ENCODE results near the gene TRIM8. TPM values are rescaled to one million over a fixed set of nuclear protein-coding genes. Genes with fewer than 3 reads are reported as not detected.

The TRIM8 gene
- total and polyA plus RNA-seq, 2 of the 8 experiments (the other 6 are each of a cell fraction or from before 2014, with no cell fraction given) = 24.9 to 38.8 TPM

- no peak for TF ChIP-seq CHD7 (IDR thresholded peaks at IDR 0.05; ENCODE audit: insufficient replicate concordance, low read length)
- no peak for TF ChIP-seq TBP (IDR thresholded peaks at IDR 0.05; ENCODE audit: low read depth, low read length)
- no peak for TF ChIP-seq CHD1 (IDR thresholded peaks at IDR 0.05; ENCODE audit: low read depth, low read length)
- TF ChIP-seq CBX5 (IDR thresholded peaks at IDR 0.05; ENCODE audit: low read depth, low read length) = no peak
- no peak for TF ChIP-seq POLR2A (IDR thresholded peaks at IDR 0.05; ENCODE audit: control extremely low read depth in 1 of 2, low read depth in 2 of 2, low read length in 2 of 2)
- no peak for TF ChIP-seq NRF1 (IDR thresholded peaks at IDR 0.05; ENCODE audit: low read depth, low read length)
- no peak for TF ChIP-seq CHD2 (IDR thresholded peaks at IDR 0.05; ENCODE audit: low read length)
- TF ChIP-seq ASH2L (IDR thresholded peaks at IDR 0.05; ENCODE audit: low read length) = no peak
- TF ChIP-seq TCF12 (IDR thresholded peaks at IDR 0.05; ENCODE audit: low read depth, low read length) = no peak
- no peak for TF ChIP-seq EZH2 (IDR thresholded peaks at IDR 0.05; ENCODE audit: low read depth, low read length, severe bottlenecking)
- TF ChIP-seq SP2 (IDR thresholded peaks at IDR 0.05; ENCODE audit: low read length) = no peak
- no peak for TF ChIP-seq JUN (IDR thresholded peaks at IDR 0.05; ENCODE audit: low read depth, low read length)
Observed at GRCh38 chr10:102665904-102666509, 21.7 kb downstream of the TRIM8 start (continued).
